Occipital lobe (tissue), 2 donors: ENCODE data around the gene CEP164. TPM values are rescaled to one million over a fixed set of nuclear protein-coding genes. Genes with fewer than 3 reads are reported as not detected.
A peak's percentile ranks its signal among the peaks of the same experiment; 100 is the strongest.

ENCODE experiments used
- DNase-seq: peaks from one replicate; lab custom pipeline; 2025; lab: John Stamatoyannopoulos, UW
- total RNA-seq: library from RNA; depleted of rRNA; stranded (reverse); fragments of >200 nt; gene quantifications from one replicate; pipeline ENCODE4 v1.2.3, GENCODE V29; 2014

CEP164 gene
- 19.5 TPM for total RNA-seq

DNA sequence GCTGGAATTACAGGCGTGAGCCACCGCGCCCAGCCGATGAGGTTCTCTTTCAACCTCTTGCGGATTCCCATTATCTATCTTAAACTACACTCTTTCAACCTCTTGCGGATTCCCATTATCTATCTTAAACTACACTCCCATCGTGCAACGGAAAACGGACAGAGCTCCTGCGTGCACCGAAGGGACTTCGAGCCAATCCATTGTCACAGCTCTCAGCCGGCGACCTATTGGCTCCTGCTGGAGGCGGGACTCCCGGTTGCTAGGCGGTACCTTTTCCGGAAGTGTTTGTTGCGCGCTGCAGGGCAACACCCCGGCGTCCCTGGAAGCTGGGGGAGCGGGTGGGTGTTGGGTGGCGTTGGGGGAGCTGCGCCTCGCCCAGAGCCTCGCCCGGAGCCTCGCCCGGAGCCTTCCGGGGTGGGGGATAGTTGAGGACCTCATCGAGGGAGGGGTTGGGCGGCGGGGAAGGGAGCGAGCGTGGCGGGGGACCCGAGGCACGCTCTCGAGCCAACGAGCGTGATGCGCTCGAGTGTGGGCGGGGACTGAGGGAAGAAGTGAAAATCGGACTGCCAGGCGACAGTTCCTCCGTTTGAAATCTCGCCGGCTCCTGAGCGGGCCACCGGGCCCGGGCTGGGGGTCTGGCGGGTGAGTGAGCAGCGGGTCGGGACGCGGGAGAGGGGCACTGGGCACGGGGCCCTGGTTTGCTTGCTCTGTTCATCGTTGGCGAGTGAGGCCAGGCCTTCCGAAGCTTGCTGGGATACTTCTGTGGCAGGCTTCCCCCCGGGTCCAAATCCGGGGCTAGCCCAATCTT, at the start of gene CEP164:
TSS of gene CEP164 (plus strand) at position 288 of the 808 bp plus-strand sequence. CDS start 10,733 bp downstream, outside the sequence.
- DNase-seq, result peak; percentile 95

DNA sequence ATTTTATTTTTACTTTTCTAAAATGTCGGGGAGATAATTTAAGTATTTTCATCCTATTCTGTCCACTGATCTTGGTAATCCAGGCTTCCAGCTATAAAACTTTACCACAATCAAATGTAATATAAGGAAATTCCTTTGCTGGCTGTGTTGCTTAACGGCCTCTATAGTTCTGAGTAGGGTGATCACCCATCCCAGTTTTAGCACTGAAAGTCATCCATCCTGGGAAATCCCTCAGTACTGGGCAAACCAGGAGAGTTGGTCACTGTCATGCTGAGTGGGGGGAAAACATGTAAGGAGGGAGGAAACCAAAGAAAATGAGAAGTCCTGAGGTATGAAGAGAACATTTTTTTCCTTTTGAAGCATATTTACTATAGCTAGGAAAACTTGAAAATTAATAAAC, 49.3 kb upstream of the CEP164 start:
- DNase-seq, result no peak

DNA sequence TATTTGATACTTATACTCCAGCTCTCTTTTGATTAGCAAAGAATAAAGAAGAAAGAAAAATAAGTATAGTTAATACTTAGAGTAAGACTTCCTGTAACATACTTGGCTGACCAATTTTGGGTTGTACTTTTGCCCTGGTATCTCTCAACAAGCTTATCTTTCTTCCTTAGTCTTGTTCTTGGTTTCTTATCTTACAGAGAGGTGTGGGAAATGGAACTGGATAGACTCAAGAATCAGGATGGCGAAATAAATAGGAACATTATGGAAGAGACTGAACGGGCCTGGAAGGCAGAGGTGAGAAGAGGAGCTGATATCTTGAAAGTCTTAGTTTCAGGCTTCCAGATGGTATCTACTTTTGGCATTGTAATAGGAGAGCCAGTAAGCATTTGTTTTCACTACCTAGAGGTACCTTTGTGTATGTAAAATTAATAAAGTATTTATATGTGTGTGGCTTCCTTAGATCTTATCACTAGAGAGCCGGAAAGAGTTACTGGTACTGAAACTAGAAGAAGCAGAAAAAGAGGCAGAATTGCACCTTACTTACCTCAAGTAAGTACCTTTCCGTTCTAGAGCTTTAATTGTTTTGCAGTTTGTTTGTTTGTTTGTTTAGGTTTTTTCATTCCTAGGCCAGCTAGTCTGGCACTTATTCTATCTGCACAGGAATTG, 47.8 kb upstream of the CEP164 start:
- no peak for DNase-seq

DNA sequence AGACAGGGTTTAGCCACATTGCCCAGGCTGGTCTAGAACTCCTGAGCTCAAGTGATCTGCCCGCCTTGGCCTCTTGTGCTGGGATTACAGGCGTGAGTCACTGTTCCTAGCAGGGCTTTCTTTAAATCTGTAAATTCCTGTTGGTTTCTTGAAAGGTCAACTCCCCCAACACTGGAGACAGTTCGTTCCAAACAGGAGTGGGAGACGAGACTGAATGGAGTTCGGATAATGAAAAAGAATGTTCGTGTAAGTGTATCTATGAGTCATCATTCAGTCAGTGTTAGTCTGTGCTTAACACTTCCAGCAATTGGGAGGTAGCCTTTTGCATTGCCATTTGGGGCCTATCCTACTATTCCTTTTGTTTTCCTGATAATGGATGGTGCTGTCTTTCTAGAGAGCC, 46.5 kb upstream of the CEP164 start:
- no peak for DNase-seq

DNA sequence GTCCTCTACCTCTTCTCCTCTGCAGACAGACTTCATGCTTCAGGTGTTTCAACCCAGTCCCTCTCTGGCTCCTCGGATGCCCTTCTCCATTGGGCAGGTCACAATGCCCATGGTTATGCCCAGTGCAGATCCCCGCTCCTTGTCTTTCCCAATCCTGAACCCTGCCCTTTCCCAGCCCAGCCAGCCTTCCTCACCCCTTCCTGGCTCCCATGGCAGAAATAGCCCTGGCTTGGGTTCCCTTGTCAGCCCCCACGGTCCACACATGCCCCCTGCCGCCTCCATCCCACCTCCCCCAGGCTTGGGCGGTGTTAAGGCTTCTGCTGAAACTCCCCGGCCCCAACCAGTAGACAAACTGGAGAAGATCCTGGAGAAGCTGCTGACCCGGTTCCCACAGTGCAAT, 45.8 kb upstream of the CEP164 start:
- DNase-seq, result no peak

DNA sequence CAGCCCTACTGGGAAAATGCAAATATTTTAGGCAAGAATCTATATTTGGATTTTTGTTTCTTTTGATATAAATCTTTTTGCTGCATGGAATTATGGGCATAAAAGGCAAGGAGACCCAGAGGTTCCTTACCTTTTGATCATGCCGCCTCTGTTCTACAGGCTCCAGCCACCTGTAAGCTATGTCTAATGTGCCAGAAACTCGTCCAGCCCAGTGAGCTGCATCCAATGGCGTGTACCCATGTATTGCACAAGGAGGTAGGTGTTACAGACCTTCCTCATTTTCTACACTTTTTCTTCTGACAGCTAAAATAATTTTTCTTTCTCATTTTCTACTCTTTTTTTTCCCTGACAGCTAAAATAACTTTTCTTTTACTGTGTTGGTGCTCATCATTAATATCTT, 44.7 kb upstream of the CEP164 start:
- DNase-seq, result no peak

DNA sequence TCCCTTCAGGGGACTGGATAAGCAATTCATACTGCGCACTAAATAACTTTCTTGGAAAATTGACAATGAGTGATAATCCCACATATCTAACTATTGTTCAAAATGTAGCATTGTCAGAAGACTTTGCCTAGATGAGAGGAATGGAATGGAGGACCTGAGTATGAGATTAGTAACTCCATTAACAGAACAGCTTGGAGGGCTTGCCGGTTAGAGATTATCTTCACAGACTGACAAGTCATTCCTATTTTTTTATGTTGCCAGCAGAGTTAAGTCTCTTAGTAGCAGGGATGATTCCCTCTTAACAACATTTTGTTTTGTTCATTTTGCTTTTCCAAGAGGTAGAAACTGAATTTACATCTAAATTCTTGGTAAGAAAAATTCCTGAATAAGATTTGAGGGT, 43.6 kb upstream of the CEP164 start:
- DNase-seq, result no peak

DNA sequence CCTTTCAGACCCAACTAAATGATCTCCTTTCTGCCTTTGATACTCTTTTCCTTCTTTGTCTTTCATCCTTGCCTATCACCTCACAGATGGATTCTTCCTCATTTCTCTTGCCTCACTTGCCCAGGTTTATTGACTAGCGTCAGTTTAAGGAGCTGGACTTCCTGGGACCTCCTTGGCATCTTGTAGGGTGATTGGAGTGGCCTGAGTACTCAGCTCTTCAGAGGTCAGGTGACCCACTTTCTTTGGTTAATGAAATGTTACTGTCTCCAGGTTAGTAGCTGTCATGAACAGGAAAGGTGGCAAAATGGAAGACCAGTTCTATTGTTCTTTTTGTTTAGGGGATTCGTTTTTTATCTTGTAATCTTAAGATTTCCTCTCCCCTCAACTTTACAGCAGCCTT, 41.1 kb upstream of the CEP164 start:
- DNase-seq, result no peak

DNA sequence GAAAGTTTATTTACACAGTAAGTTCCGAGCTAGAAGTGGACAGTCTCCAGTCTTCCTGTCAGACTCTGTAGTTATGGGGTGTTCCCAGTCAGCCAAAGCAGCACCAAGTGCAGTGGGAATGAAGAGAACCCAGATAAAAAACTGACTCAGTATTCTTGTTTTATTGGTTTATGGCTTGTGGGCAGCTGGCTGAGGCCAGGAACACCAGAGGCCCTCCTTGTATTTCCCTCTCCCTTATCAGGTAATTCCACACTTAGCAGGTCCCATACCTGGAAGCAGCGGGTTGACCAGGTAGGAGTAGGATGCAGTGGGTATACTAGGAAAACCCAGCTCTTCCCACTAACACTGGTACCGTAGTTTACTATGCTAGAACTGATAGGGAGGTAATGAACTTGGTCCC, 40.0 kb upstream of the CEP164 start:
- DNase-seq, result no peak

DNA sequence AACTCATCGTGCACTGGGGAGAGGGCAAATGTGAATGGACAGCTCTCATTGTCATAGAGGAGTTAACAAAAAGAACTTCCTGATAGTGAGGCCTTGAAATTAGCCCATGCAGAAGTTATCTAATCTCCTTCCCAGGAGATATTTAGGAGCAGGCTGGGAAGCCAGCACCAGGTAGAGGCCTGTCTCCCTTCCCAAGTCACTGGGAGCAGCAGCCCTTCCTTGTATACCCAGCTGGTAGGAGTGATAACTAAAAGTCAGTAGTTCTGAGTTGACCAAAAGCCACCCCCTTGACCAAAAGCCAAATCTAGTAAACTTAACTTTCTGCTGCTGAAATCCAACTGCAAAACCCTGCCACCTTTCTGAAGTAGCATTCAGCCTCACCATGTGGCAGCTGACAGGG, 37.9 kb upstream of the CEP164 start:
- no peak for DNase-seq

DNA sequence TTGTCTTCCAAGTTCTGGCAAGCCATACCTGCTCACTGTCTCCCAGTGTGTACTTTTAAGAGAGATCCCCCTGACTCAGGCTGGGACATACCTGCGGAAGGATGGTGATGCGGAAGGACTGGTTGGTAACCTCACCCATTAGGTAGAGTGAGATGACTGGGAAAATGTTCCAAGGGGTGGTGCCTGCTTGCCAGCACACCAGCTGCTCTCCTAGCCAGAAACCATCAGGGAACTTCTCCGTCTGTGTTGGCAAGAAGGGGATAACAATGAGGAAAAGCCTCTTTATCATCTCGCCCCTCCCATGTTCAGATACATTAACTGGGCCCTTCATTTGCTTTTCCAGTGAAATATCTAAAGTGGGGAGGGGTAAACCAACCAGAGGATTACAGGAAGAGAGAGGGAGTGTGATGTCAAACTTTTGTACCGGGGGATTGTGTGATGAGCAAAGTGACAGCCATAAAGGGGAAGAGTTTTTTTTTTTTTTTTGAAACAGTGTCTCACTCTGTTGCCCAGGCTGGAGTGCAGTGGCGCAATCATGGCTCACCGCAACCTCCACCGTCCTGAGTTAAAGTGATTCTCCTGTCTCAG, 36.8 kb upstream of the CEP164 start, which contains the start of gene BACE1-AS:
TSS of gene BACE1-AS (plus strand) at position 538 of the 588 bp plus-strand sequence.
- no peak for DNase-seq

DNA sequence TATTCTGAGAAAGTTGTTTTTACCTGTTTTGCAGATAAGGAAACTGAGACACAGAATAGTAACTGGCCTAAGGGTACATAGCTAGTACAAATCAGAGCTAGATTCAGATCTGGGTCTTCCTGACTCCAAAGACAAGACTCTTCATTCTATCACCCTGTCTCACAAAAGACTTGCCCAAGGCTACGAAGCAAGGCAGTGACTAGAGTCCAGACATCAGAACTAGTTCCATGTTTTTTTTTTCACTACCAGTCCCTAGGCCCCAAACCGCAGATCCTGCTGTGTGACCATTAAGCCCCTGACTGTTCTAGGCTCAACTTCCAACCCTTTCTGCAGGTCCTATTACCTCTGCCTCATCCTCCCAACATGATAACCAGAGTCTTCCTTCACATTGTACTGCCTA, 35.0 kb upstream of the CEP164 start:
- no peak for DNase-seq

DNA sequence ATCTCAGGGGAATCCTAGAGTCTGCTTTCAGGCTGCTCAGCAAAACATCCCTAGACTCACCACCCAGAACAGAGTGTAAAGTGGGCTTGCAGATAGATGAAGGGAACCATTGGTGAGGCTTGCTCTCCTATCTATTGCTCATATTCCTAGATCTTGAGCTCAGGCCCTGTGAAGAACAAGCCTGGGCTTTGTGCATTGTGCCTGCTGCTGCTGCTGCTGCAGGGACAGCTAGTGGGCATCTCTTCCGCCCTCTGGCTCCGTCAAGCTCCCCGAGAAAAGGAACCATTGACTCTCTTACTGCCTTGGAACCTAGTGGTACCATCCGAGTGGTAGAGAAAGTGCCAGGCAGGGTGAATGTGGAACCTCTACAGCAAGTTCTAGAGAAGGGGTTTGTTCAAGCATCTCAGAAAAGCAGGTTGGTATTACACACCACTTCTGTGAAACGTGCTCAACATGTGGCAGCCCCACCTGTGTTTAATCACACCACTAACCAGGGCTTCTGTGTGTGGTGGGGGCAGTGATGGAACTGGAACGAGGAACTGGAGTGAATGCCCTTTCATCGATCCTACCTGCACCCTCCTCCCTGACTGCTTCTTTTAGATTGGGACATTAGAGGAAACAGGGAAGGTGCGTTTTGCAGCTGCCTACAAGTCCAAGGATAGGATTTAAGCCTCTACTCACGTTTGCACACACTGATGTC, 32.1 kb upstream of the CEP164 start:
- DNase-seq, result peak; percentile 34

DNA sequence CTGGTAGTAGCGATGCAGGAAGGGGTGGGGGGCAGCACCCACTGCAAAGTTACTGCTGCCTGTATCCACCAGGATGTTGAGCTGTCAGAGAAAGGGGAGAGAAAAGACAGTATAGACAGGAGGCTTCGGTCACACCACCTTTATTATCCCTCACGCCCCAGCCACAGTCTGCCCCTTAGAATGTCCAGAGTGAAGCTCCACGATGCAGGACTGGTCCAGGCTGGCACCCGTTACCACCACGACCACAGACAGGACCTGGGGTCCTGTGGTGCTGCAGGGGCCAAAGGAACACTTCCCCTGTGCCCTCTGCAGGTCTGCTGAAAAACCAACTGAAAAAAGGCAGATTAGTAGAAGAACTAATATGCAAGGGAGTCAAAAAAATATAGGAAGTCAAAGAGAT, 30.8 kb upstream of the CEP164 start:
- DNase-seq, result no peak

DNA sequence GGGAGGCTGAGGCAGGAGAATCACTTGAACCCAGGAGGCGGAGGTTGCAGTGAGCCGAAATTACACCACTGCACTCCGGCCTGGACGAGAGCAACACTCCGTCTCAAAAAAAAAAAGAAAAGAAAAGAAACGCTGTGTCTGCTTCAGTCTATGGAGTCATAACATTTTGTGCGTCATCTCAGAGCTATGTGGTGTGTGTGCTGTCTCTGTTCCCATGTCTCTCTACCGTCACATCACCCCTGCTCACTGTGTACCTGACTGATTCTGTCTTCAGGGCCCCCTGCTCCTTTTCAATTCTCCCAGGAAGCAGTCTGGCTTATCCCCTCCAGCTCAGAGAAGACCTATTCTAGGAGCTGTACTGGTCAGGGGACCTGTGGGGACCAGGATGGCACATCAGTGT, 29.5 kb upstream of the CEP164 start:
- DNase-seq, result no peak

DNA sequence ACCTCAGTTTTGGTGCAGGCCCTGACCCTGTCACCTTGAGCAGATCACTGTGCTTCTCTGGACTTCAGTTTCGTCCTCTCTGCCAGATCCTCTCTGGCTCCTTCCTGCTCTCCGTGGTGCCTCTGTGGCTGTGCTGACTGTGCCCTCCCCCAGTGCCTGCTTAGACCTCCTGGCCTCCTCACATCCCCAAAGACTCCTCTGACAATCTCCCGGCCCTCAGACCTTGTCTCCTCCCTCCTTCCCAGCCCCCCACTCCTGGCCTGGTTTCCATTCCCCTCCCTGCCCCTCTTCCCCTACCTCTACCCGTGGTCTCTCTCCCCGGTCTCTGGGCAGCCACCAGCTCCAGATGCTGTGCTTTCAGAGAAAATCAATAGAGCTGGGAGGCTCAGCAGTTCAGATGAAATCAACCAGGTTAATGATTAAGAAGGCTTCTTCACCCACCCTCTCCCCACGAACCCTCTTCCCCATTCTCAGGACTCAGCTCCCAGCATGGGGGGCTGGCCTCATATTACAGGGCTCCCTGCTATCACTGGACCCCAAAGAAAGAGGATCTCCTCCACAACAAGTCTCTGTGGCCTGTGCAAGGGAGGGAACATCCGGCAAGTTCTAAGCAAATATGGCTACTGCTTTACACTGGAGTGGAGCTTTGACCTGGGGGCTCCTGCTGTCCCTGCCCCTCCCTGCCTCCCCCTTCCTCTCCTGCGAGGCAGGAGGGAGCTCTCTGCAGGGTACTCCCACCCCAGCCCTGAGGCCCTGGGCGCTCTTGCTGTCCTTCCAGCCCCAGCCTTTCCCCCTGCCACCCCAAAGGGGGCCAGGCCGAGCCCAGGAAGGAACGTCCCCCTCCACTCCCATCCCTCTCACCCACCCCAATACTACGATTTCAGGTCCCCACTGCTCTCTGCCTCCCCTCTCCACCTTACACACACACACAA, 28.0 kb upstream of the CEP164 start:
- no peak for DNase-seq

DNA sequence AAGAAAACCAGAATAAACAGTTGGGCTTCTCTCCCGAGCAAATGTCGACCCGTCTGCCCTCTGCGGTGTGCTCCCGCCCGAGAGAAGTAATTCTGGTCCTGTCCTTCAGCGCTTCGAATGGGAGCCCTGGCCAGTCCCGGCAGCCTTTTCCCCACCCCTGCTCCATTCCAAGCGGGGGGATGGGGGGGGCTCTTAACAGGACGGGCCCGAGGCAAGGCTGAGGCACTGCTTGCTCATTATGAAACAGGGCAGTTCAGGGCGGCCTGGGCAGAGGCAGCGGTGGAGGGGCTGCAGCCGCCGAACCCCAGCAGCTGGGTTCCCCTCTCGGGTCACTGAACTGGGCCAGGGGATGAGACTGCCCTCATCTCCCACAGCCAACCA, 27.4 kb upstream of the CEP164 start:
- no peak for DNase-seq

DNA sequence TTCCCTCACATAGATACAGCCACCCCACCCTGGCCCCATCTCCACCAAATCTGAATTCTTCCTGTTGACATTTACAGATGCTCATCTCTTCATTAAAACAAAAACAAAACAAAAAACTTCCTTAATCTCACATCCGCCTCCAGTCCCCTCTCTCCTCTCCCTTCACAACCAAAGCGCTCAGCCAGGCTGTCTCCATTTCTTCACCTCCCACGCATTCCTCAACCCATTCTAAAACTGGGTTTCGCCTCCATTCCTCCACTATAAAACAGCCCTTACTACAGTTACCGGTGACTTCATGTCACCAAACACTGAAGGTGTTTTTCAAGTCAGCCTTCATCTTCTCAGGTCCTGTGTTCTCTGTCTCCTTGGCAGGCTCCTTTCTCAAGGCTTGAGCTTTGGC, 26.9 kb upstream of the CEP164 start:
- peak; percentile 45 for DNase-seq

DNA sequence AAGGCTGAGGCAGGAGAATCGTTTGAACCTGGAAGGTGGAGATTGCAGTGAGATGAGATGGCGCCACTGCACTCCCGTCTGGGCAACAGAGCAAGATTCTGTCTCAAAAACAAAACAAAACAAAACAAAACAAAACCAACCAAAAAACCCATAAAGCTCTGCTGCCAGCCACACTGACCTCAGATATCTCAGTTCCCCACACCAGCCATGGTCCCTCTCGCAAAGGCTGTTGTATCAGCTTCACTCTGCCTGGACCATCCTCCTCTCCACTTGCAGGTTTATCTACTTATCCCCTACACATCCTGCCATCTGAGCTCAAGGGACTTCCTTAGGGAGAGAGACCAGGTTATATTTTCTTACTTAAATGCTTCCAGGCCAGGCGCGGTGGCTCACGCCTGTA, 25.4 kb upstream of the CEP164 start:
- no peak for DNase-seq

DNA sequence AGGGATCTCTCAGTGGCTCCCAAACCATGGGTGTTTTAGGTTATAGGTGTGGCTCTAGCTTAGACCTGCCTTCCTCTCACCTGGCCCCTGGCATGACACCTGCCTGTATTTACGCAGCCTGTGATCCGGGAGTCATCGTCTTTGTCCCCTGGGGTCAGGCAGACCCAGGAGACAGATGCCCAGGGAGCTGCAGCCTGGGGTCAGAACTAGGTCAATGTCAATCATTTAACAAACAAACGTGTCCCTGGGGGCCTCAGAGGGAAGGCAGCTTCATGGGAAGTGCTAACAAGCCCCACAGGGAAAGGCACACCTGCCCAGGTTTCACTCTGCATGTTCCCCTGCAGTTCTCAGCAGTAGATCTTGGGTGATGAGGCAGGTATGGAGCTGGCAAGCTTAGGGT, 24.6 kb upstream of the CEP164 start:
- no peak for DNase-seq
